ENCODE measurements around the gene GDAP1L1. TPM values are rescaled to one million over a fixed set of nuclear protein-coding genes. Genes with fewer than 3 reads are reported as not detected.

GDAP1L1 gene
- polyA plus RNA-seq, 1 of the 3 experiments (the other 2 are of a cell fraction) = 0.30 TPM

DNA sequence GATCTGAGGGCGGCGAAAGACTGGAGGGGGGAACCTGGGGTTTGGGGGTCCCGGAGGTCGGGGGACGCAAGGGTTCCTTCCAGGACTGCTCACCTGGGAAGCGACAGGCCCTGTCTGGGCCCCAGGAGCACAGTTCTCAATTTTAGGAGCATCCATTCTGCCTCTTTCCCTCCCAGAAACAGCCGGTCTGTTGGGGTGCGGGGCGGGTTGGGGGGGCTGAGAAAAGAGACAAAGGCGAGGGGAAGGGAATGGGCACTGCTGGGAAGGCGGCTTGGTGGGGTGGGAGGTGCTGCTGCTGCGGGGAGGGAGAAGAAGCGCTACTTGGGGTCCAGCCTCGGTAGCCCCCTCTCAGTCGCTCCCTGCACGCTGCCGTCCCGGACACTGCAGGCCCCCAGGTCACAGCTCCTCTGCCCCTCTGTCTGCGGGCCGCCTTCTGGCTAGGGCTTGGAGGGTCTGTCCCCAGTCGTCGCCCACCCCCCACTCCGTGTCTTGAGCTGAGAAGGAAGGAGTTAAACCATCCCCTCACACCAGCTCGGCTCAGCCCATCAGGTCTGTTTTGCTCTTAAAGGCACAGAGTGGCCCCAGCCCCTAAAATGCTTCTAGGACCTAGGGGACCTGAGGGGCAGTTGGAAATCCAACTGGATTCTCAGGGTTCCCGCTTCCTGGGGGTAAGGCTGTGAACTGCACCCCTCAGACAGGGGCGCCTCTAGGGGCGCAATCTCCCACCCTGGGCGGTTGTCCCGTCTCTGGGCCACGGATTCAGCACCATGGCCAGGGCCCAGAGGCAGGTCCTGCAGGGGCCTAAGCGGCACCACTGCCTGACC, 690 bp downstream of the GDAP1L1 start:
- Histone ChIP-seq H3K9me2 (no peaks in the 10 kb centered on the region), H3K9ac (no peak overlapping the region), H3K27me3 (ENCODE audit: insufficient read depth) (peaks cover 5% of the 10 kb centered on the region; the same call in 1 of the 2 replicates), H3K9me3 (no peaks in the 10 kb centered on the region), H3K79me2 (ENCODE audit: insufficient read depth) (no peaks in the 10 kb centered on the region), H2AFZ (ENCODE audit: low read depth) (no peak overlapping the region), H3K4me2 (peak overlapping the region; percentile 80), H3K4me3 (ENCODE audit: low read depth in 2 of 2, low read length in 1 of 2) (peak overlapping the region; percentile 52 to 53), H3K27ac (ENCODE audit: low read depth in 2 of 2, low read length in 1 of 2) (peak overlapping the region in 1 of 2 experiments; percentile 48; a peak in 1 of 4 replicates), H4K20me1 (ENCODE audit: insufficient read depth) (no peaks in the 10 kb centered on the region), H3F3A (replicated peaks; ENCODE audit: insufficient read depth) (no peaks in the 10 kb centered on the region), H3K4me1 (ENCODE audit: control insufficient read depth in 1 of 2, insufficient read depth in 2 of 2, low read depth in 1 of 2, low read length in 1 of 2) (peaks cover 0 to 4% of the 10 kb centered on the region in 2 experiments; a peak in 2 of 4 replicates), H3K36me3 (replicated peaks in 1 of 2; ENCODE audit: control insufficient read depth in 1 of 2, insufficient read depth in 2 of 2, low read length in 1 of 2) (no peaks in the 10 kb centered on the region)
- POLR2A ChIA-PET = interaction anchor here (1.0 to 1.6 kb wide), 2 partner anchors 9 to 63 kb away, joined by 3 to 4 read pairs; partner anchors contain the start of gene FITM2
- DNase-seq = peak; percentile 69
- 27% methylated on average over 19 of the region's 31 CpGs for WGBS (ENCODE audit: low lambda C conversion rate)
- TF ChIP-seq, protein P1, sequence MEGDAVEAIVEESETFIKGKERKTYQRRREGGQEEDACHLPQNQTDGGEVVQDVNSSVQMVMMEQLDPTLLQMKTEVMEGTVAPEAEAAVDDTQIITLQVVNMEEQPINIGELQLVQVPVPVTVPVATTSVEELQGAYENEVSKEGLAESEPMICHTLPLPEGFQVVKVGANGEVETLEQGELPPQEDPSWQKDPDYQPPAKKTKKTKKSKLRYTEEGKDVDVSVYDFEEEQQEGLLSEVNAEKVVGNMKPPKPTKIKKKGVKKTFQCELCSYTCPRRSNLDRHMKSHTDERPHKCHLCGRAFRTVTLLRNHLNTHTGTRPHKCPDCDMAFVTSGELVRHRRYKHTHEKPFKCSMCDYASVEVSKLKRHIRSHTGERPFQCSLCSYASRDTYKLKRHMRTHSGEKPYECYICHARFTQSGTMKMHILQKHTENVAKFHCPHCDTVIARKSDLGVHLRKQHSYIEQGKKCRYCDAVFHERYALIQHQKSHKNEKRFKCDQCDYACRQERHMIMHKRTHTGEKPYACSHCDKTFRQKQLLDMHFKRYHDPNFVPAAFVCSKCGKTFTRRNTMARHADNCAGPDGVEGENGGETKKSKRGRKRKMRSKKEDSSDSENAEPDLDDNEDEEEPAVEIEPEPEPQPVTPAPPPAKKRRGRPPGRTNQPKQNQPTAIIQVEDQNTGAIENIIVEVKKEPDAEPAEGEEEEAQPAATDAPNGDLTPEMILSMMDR (IDR thresholded peaks at IDR 0.05) = peak; percentile 55
- TF ChIP-seq, protein P2, sequence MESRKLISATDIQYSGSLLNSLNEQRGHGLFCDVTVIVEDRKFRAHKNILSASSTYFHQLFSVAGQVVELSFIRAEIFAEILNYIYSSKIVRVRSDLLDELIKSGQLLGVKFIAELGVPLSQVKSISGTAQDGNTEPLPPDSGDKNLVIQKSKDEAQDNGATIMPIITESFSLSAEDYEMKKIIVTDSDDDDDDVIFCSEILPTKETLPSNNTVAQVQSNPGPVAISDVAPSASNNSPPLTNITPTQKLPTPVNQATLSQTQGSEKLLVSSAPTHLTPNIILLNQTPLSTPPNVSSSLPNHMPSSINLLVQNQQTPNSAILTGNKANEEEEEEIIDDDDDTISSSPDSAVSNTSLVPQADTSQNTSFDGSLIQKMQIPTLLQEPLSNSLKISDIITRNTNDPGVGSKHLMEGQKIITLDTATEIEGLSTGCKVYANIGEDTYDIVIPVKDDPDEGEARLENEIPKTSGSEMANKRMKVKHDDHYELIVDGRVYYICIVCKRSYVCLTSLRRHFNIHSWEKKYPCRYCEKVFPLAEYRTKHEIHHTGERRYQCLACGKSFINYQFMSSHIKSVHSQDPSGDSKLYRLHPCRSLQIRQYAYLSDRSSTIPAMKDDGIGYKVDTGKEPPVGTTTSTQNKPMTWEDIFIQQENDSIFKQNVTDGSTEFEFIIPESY (IDR thresholded peaks at IDR 0.05; ENCODE audit: borderline replicate concordance, low read depth) = no peak
- TF ChIP-seq, protein P3, sequence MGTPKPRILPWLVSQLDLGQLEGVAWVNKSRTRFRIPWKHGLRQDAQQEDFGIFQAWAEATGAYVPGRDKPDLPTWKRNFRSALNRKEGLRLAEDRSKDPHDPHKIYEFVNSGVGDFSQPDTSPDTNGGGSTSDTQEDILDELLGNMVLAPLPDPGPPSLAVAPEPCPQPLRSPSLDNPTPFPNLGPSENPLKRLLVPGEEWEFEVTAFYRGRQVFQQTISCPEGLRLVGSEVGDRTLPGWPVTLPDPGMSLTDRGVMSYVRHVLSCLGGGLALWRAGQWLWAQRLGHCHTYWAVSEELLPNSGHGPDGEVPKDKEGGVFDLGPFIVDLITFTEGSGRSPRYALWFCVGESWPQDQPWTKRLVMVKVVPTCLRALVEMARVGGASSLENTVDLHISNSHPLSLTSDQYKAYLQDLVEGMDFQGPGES (IDR thresholded peaks at IDR 0.05; ENCODE audit: low read depth, low read length) = no peak
- TF ChIP-seq FOSL2 (IDR thresholded peaks at IDR 0.05; ENCODE audit: borderline replicate concordance, low read depth) = no peak
- TF ChIP-seq, protein P4, sequence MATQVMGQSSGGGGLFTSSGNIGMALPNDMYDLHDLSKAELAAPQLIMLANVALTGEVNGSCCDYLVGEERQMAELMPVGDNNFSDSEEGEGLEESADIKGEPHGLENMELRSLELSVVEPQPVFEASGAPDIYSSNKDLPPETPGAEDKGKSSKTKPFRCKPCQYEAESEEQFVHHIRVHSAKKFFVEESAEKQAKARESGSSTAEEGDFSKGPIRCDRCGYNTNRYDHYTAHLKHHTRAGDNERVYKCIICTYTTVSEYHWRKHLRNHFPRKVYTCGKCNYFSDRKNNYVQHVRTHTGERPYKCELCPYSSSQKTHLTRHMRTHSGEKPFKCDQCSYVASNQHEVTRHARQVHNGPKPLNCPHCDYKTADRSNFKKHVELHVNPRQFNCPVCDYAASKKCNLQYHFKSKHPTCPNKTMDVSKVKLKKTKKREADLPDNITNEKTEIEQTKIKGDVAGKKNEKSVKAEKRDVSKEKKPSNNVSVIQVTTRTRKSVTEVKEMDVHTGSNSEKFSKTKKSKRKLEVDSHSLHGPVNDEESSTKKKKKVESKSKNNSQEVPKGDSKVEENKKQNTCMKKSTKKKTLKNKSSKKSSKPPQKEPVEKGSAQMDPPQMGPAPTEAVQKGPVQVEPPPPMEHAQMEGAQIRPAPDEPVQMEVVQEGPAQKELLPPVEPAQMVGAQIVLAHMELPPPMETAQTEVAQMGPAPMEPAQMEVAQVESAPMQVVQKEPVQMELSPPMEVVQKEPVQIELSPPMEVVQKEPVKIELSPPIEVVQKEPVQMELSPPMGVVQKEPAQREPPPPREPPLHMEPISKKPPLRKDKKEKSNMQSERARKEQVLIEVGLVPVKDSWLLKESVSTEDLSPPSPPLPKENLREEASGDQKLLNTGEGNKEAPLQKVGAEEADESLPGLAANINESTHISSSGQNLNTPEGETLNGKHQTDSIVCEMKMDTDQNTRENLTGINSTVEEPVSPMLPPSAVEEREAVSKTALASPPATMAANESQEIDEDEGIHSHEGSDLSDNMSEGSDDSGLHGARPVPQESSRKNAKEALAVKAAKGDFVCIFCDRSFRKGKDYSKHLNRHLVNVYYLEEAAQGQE (IDR thresholded peaks at IDR 0.05; ENCODE audit: low read depth, low read length) = peak; percentile 97
- CTCF ChIA-PET = interaction anchor here (0.6 to 3.2 kb wide), 9 partner anchors 11 to 141 kb away, joined by 3 to 18 read pairs (median 4); partner anchors contain the start of gene FITM2

All from SK-N-SH (cell line).